HepG2 (cell line): ENCODE results near the gene PPP4C. TPM values are rescaled to one million over a fixed set of nuclear protein-coding genes. Genes with fewer than 3 reads are reported as not detected.

Experiments used
- ATAC-seq: fragments of 200-7000 bp; cut with Tn5 transposase; 3 replicates; pipeline ENCODE4 v1.9.1; 2020; ENCODE audit warnings: mild to moderate bottlenecking, moderate library complexity
- BruUV-seq: library from RNA; stranded (reverse); fragments of 400-500 nt; replicated peaks from 2 replicates; lab custom pipeline; 2021; lab: Mats Ljungman, UMichigan
- CTCF ChIA-PET: fragments of 300-600 bp; formaldehyde crosslinking; extraction: SDS; loops from one replicate; lab custom pipeline; 2021; ENCODE audit warnings: low total read pairs, inconsistent platforms, low intra/inter-chr PET ratio; lab: Yijun Ruan, JAX
- POLR2A ChIA-PET: fragments of 350-600 bp; sonication (Branson Sonifier 250); formaldehyde crosslinking; loops from one replicate; lab custom pipeline; 2020; ENCODE audit warnings: antibody characterized with exemption, inconsistent platforms; lab: Yijun Ruan, JAX
- DNase-seq: peaks from one replicate; pipeline ENCODE4 v3.0.0-alpha.2; 2015; ENCODE audit warnings: low spot score
- FAIRE-seq: peaks from 3 replicates; lab custom pipeline; 2011; peaks lifted over from hg19 to GRCh38; lab: Jason Lieb, UNC
- H2AFZ ChIP-seq: one replicate; pipeline ENCODE4 v1.6.1; 2011; ENCODE audit warnings: low read length, inconsistent platforms
- H3K27ac ChIP-seq: fragments of 300-600 bp; 3 replicates; pipeline ENCODE4 v1.8.0; 2011; ENCODE audit warnings: mixed run types, mild to moderate bottlenecking, mixed read lengths, low read length, inconsistent platforms; ENCODE audit not compliant: insufficient read depth; ENCODE audit errors: extremely low read length
- H3K27me3 ChIP-seq, 2 experiments: fragments of 200-600 bp in 1 of 2; 2 replicates in 1 of 2; 3 replicates in 1 of 2; pipeline versions ENCODE4 v1.6.0 to v1.8.0; 2011; ENCODE audit warnings: low read length in 2 of 2, mild to moderate bottlenecking in 2 of 2, moderate library complexity in 2 of 2, inconsistent platforms in 1 of 2; ENCODE audit not compliant: insufficient read depth in 2 of 2, control insufficient read depth in 1 of 2
- H3K36me3 ChIP-seq, 2 experiments: fragments of 200-600 bp in 1 of 2; replicated peaks in 1 of 2; 2 replicates in 1 of 2; 3 replicates in 1 of 2; pipeline versions ENCODE4 v1.5.1 to v1.8.0; 2011; ENCODE audit warnings: low read length in 2 of 2, inconsistent platforms in 1 of 2; ENCODE audit not compliant: insufficient read depth in 2 of 2, control insufficient read depth in 1 of 2
- H3K4me1 ChIP-seq: 2 replicates; pipeline ENCODE4 v1.5.1; 2012; ENCODE audit warnings: low read length, inconsistent platforms; ENCODE audit not compliant: insufficient read depth
- H3K4me2 ChIP-seq: 2 replicates; pipeline ENCODE4 v1.6.0; 2011; ENCODE audit warnings: low read depth, low read length, inconsistent platforms
- H3K4me3 ChIP-seq, 3 experiments: fragments of 200-600 bp in 1 of 3; sonication (generic), shearing (Covaris generic) in 1 of 3; replicated peaks in 1 of 3; 2 replicates each; pipeline ENCODE4 v1.5.1; 2011 to 2016; ENCODE audit warnings: low read length in 3 of 3, inconsistent platforms in 2 of 3, low read depth in 2 of 3, mild to moderate bottlenecking in 2 of 3, control low read depth in 1 of 3, mixed read lengths in 1 of 3; ENCODE audit not compliant: insufficient read depth in 1 of 3
- H3K79me2 ChIP-seq: one replicate; pipeline ENCODE4 v1.6.1; 2011; ENCODE audit warnings: low read length, inconsistent platforms; ENCODE audit not compliant: insufficient read depth
- H3K9ac ChIP-seq: 2 replicates; pipeline ENCODE4 v1.6.0; 2011; ENCODE audit warnings: mild to moderate bottlenecking, low read depth, low read length, inconsistent platforms; ENCODE audit not compliant: insufficient read depth
- H3K9me3 ChIP-seq: 2 replicates; pipeline ENCODE4 v1.5.1; 2012; ENCODE audit warnings: mild to moderate bottlenecking, low read length
- H4K20me1 ChIP-seq: 2 replicates; pipeline ENCODE4 v1.6.0; 2011; ENCODE audit warnings: inconsistent platforms, mild to moderate bottlenecking, low read length, moderate library complexity; ENCODE audit not compliant: insufficient read depth
- SRSF9 ChIP-seq: fragments of 200-400 bp; formaldehyde crosslinking; IDR thresholded peaks from 2 replicates; pipeline ENCODE4 v1.6.1; 2018; ENCODE audit warnings: borderline replicate concordance, mild to moderate bottlenecking, low read depth, low read length; ENCODE audit not compliant: insufficient read depth, poor library complexity, severe bottlenecking
- WGBS: methylation state at CpG from one replicate; pipeline ENCODE4 v1.1.6; 2017; ENCODE audit warnings: low lambda C conversion rate; 5-methylcytosine and 5-hydroxymethylcytosine counted together
- in situ Hi-C: cut with HindIII; loops from 2 replicates; pipeline ENCODE4 v1.10.0; 2017; ENCODE audit warnings: low pct_unique_long_range_greater_than_20kb; ENCODE audit not compliant: extremely low pct_ligation_motif_present
- intact Hi-C: fragments of 100-400 bp; cut with micrococcal nuclease; formaldehyde crosslinking; loops from one replicate; pipeline ENCODE4 v1.10.0; 2022; ENCODE audit not compliant: unreplicated experiment
- polyA plus RNA-seq, 8 experiments: library from polyadenylated mRNA; depleted of rRNA in 3 of 8; stranded (reverse) in 7 of 8; unstranded in 1 of 8; fragments of >200 nt; fragmentation: Illumina TruSeq in 4 of 8; extraction: Trizol in 4 of 8; gene quantifications; 2 replicates each; pipeline versions ENCODE4 v1.2.1 to v1.2.3, GENCODE V29; 2011 to 2016; ENCODE audit warnings: low read depth in 4 of 8, missing spikeins in 1 of 8, mixed read lengths in 1 of 8; ENCODE audit not compliant: insufficient read depth in 1 of 8
- total RNA-seq, 5 experiments: library from RNA; depleted of rRNA; stranded (reverse); fragments of >200 nt; fragmentation: Illumina TruSeq; extraction: Trizol; gene quantifications; 2 replicates each; pipeline ENCODE4 v1.2.3, GENCODE V29; 2016; ENCODE audit warnings: low read depth in 1 of 5
- TF ChIP-seq, protein P1 (sequence below): sonication (generic); formaldehyde crosslinking; IDR thresholded peaks from 2 replicates; pipeline ENCODE4 v1.9.0; 2022; ENCODE audit warnings: missing genetic modification reagents, mild to moderate bottlenecking, borderline replicate concordance

PPP4C gene
- total and polyA plus RNA-seq, 2 of the 13 experiments (the other 11 are each of a cell fraction or from before 2014, with no cell fraction given): 176 to 220 TPM

DNA sequence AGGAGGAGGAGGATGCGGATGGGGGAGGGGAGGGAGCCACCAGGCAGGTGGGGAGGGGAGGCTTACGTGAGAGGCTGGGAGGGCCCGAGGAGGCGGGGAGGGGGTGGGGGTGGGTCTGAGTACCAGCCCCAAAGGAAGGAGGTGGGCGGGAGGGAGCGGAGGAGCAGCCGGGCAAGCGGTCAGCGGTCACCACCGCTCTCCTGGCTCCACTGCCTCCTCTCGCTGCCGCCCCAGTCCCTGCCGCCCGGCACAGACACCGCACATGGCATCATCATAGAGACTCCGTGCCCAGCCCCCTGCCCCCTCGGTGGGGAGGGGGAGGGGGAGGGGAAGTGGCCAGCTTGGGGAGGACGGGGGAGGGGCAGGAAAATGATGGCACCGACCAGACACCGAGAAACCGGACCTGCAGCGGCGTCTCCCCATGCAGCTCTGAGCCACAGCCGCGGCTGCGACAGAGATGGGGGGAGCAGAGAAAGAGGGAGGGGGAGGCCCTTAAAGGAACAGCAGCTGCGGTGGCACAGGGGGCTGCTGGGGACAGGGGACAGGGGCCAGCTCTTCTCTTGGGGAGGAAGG, 44.9 kb upstream of the PPP4C start, which contains the start of gene TLCD3B:
Gene TLCD3B (minus strand): TSS at position 431 of the 573 bp plus-strand sequence. CDS start 744 bp downstream, outside the sequence.
- in situ Hi-C loops: loop anchor here (10.0 kb wide), 1 partner anchor 336 kb away; no protein-coding TSS in a partner anchor
- POLR2A ChIA-PET: interaction anchor here (1.0 kb wide), 1 partner anchor 385 kb away, joined by 3 read pairs; no protein-coding TSS in a partner anchor
- H3K27me3 ChIP-seq: peaks cover 19 to 64% of the 10 kb centered on the region in 2 experiments
- FAIRE-seq: no peak
- no peaks in the 10 kb centered on the region for H3K79me2 ChIP-seq
- peaks cover 23% of the 10 kb centered on the region for H3K4me1 ChIP-seq
- H3K9ac ChIP-seq: no peak within 1 kb of the TSS
- TF ChIP-seq, protein P1, sequence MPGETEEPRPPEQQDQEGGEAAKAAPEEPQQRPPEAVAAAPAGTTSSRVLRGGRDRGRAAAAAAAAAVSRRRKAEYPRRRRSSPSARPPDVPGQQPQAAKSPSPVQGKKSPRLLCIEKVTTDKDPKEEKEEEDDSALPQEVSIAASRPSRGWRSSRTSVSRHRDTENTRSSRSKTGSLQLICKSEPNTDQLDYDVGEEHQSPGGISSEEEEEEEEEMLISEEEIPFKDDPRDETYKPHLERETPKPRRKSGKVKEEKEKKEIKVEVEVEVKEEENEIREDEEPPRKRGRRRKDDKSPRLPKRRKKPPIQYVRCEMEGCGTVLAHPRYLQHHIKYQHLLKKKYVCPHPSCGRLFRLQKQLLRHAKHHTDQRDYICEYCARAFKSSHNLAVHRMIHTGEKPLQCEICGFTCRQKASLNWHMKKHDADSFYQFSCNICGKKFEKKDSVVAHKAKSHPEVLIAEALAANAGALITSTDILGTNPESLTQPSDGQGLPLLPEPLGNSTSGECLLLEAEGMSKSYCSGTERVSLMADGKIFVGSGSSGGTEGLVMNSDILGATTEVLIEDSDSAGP (CRISPR knock-in tag): peak; percentile 89
- no peak for TF ChIP-seq SRSF9
- TF ChIP-seq, all 625 proteins: peak for 1
- CTCF ChIA-PET: interaction anchor here (1.2 to 2.7 kb wide), 2 partner anchors 24 to 331 kb away, joined by 4 to 11 read pairs; no protein-coding TSS in a partner anchor
- Histone ChIP-seq H3K27ac (no peak within 1 kb of the TSS), H3K4me2 (peak within 1 kb of the TSS; percentile 33), H3K9me3 (no peaks in the 10 kb centered on the region), H2AFZ (no peak within 1 kb of the TSS), H3K36me3 (no peaks in the 10 kb centered on the region), H3K4me3 (peak within 1 kb of the TSS in 1 of 3 experiments; percentile 18; a peak in 1 of 6 replicates), H4K20me1 (no peaks in the 10 kb centered on the region; the same call in 1 of the 2 replicates)
- 8% methylated on average over 25 of the region's 27 CpGs for WGBS
- no peak for DNase-seq
- peak; percentile 19; the same call in 1 of the 3 replicates for ATAC-seq
- intact Hi-C loops: loop anchor here (5.0 kb wide), 1 partner anchor 329 kb away; no protein-coding TSS in a partner anchor
- no TSS peak for BruUV-seq
